Fibroblast of skin of scalp (primary cell): ENCODE results near the gene COPS2. TPM values are rescaled to one million over a fixed set of nuclear protein-coding genes. Genes with fewer than 3 reads are reported as not detected.
A peak's percentile ranks its signal among the peaks of the same experiment; 100 is the strongest.
"Not testable (repeated sequence)": the region's sequence is repeated elsewhere in the genome, so short reads cannot be mapped to it uniquely, and the experiment has no call there.

ENCODE experiments used
- DNase-seq: peaks from one replicate; pipeline ENCODE4 v3.0.0-alpha.2; 2013
- polyA plus RNA-seq, 2 experiments: library from polyadenylated mRNA; unstranded; fragments of 120-200 nt; gene quantifications; one replicate each; pipeline ENCODE4 v1.2.1, GENCODE V29; 2013; ENCODE audit not compliant: insufficient read length in 2 of 2

Gene COPS2
- polyA plus RNA-seq (2013, experiment 1 of 2; ENCODE audit: insufficient read length) = 71.6 TPM
- 79.8 TPM for polyA plus RNA-seq (2013, experiment 2 of 2; ENCODE audit: insufficient read length)

GRCh38 chr15:49155110-49155833, at the start of gene COPS2:
Gene COPS2, minus strand, starts transcription at chr15:49155599. Its CDS starts 21 bp downstream, at chr15:49155578.
- peak; percentile 98 for DNase-seq

- DNase-seq = no peak
These were observed 44.9 kb upstream of the COPS2 start for GRCh38 chr15:49200347-49200746.

GRCh38 chr15:49199666-49200065, 44.3 kb upstream of the COPS2 start:
- peak; percentile 29 for DNase-seq

- DNase-seq = no peak
These were observed 41.5 kb upstream of the COPS2 start for GRCh38 chr15:49196856-49197255.

GRCh38 chr15:49191892-49192291, 36.5 kb upstream of the COPS2 start:
- no peak for DNase-seq

GRCh38 chr15:49190586-49190985, 35.2 kb upstream of the COPS2 start:
- no peak for DNase-seq

GRCh38 chr15:49189631-49190030, 34.2 kb upstream of the COPS2 start:
- no peak for DNase-seq

GRCh38 chr15:49188933-49189332, 33.5 kb upstream of the COPS2 start:
- DNase-seq = no peak

GRCh38 chr15:49187549-49188245, 32.3 kb upstream of the COPS2 start:
- no peak for DNase-seq

GRCh38 chr15:49185473-49185872, 30.1 kb upstream of the COPS2 start:
- DNase-seq = no peak

GRCh38 chr15:49183741-49184140, 28.3 kb upstream of the COPS2 start:
- DNase-seq = not testable (repeated sequence)

- DNase-seq = no peak
These were observed 26.7 kb upstream of the COPS2 start for GRCh38 chr15:49182128-49182527.

- no peak for DNase-seq
These were observed 24.2 kb upstream of the COPS2 start for GRCh38 chr15:49179433-49180190.

- DNase-seq = no peak
These were observed 23.1 kb upstream of the COPS2 start for GRCh38 chr15:49178497-49178896.

- DNase-seq = not testable (repeated sequence)
These were observed 20.4 kb upstream of the COPS2 start for GRCh38 chr15:49175582-49176397.

GRCh38 chr15:49174902-49175301, 19.5 kb upstream of the COPS2 start:
- DNase-seq = no peak

- DNase-seq = no peak
These were observed 16.4 kb upstream of the COPS2 start for GRCh38 chr15:49171790-49172189.

GRCh38 chr15:49169880-49170597, 14.6 kb upstream of the COPS2 start, which contains the start of gene GALK2:
Gene GALK2, plus strand, starts transcription at chr15:49170247. Its CDS starts 76 bp downstream, at chr15:49170323.
- DNase-seq = peak; percentile 75

- no peak for DNase-seq
These were observed 12.6 kb upstream of the COPS2 start for GRCh38 chr15:49168016-49168415.

GRCh38 chr15:49164865-49165264, 9.5 kb upstream of the COPS2 start:
- DNase-seq = no peak

- DNase-seq = no peak
These were observed 8.3 kb upstream of the COPS2 start for GRCh38 chr15:49163678-49164077.
